Caco-2 (cell line): Measurements from ENCODE around the gene ASB3. TPM values are rescaled to one million over a fixed set of nuclear protein-coding genes. Genes with fewer than 3 reads are reported as not detected.

Experiments
- BruUV-seq: library from RNA; stranded (reverse); fragments of 400-500 nt; replicated peaks from 2 replicates; lab custom pipeline; 2021; lab: Mats Ljungman, UMichigan
- CTCF ChIA-PET: fragments of 300-600 bp; sonication (Branson Sonifier 250); formaldehyde crosslinking; loops from one replicate; lab custom pipeline; 2022; ENCODE audit warnings: antibody characterized with exemption; lab: Charles Lee
- POLR2A ChIA-PET: fragments of 300-600 bp; sonication (Branson Sonifier 250); formaldehyde crosslinking; loops from one replicate; lab custom pipeline; 2022; ENCODE audit warnings: antibody characterized with exemption; lab: Charles Lee
- DNase-seq, 2 experiments: peaks; one replicate each; pipeline versions ENCODE4 v3.0.0 to v3.0.0-alpha.2; 2020 to 2022
- H3K27me3 ChIP-seq: replicated peaks from 2 replicates; pipeline ENCODE4 v1.6.0; 2011; ENCODE audit warnings: low read length; ENCODE audit not compliant: control insufficient read depth, insufficient read depth
- H3K36me3 ChIP-seq: 2 replicates; pipeline ENCODE4 v1.5.1; 2011; ENCODE audit warnings: low read length; ENCODE audit not compliant: control insufficient read depth, insufficient read depth
- H3K4me1 ChIP-seq: fragments of 250-450 bp; sonication (Bioruptor Pico); 2 replicates; pipeline ENCODE4 v1.5.1; 2020; ENCODE audit warnings: mild to moderate bottlenecking
- H3K4me3 ChIP-seq: 2 replicates; pipeline ENCODE4 v1.5.1; 2011; ENCODE audit warnings: low read depth, mild to moderate bottlenecking, control low read depth, low read length
- H3K9me3 ChIP-seq: fragments of 250-450 bp; sonication (Bioruptor Pico); 2 replicates; pipeline ENCODE4 v1.5.1; 2020; ENCODE audit warnings: mild to moderate bottlenecking, moderate library complexity
- H3K27ac Mint-ChIP-seq: one replicate; pipeline ENCODE4 v1.8.0; 2022; ENCODE audit warnings: mixed read lengths; ENCODE audit not compliant: unreplicated experiment
- H3K27me3 Mint-ChIP-seq: one replicate; pipeline ENCODE4 v1.8.0; 2022; ENCODE audit warnings: mixed read lengths; ENCODE audit not compliant: insufficient read depth, unreplicated experiment
- H3K36me3 Mint-ChIP-seq: one replicate; pipeline ENCODE4 v1.8.0; 2022; ENCODE audit warnings: mild to moderate bottlenecking, mixed read lengths; ENCODE audit not compliant: insufficient read depth, unreplicated experiment
- H3K4me1 Mint-ChIP-seq: one replicate; pipeline ENCODE4 v1.8.0; 2022; ENCODE audit warnings: low read depth, mixed read lengths; ENCODE audit not compliant: unreplicated experiment
- H3K4me3 Mint-ChIP-seq: one replicate; pipeline ENCODE4 v1.8.0; 2022; ENCODE audit warnings: mild to moderate bottlenecking, moderate library complexity, mixed read lengths; ENCODE audit not compliant: unreplicated experiment
- H3K9me3 Mint-ChIP-seq: one replicate; pipeline ENCODE4 v1.8.0; 2022; ENCODE audit warnings: mixed read lengths; ENCODE audit not compliant: unreplicated experiment
- CTCF ChIP-seq, 2 experiments: fragments of 200-600 bp in 1 of 2; IDR thresholded peaks; 1 replicate in 1 of 2; 2 replicates in 1 of 2; pipeline versions ENCODE4 v1.5.1 to v1.8.0; 2011 to 2022; ENCODE audit warnings: antibody characterized with exemption in 1 of 2, control low read depth in 1 of 2, inconsistent platforms in 1 of 2, low read depth in 1 of 2, low read length in 1 of 2, mild to moderate bottlenecking in 1 of 2, moderate library complexity in 1 of 2; ENCODE audit not compliant: insufficient read depth in 1 of 2, severe bottlenecking in 1 of 2, unreplicated experiment in 1 of 2
- intact Hi-C: fragments of 100-400 bp; cut with micrococcal nuclease; formaldehyde crosslinking; loops from one replicate; pipeline ENCODE4 v1.10.0; 2022; ENCODE audit not compliant: unreplicated experiment
- total RNA-seq: library from RNA; stranded (reverse); gene quantifications from 2 replicates; pipeline ENCODE4 v1.2.3, GENCODE V29; 2022

Gene ASB3
- total RNA-seq, 1 experiment from 2014 or later = 12.9 TPM

- H3K4me1 ChIP-seq = no peaks in the 10 kb centered on the region
- Mint-ChIP-seq H3K27me3 (no peaks in the 10 kb centered on the region), H3K27ac (no peak overlapping the region), H3K9me3 (no peaks in the 10 kb centered on the region), H3K4me3 (no peak overlapping the region), H3K36me3 (peaks cover 4% of the 10 kb centered on the region), H3K4me1 (peaks cover 6% of the 10 kb centered on the region)
- no peak overlapping the region for H3K4me3 ChIP-seq
- ChIA-PET POLR2A (no interaction called here), CTCF (no interaction called here)
- H3K9me3 ChIP-seq = no peaks in the 10 kb centered on the region
- no peaks in the 10 kb centered on the region; the same call in 1 of the 2 replicates for H3K36me3 ChIP-seq
- no peaks in the 10 kb centered on the region for H3K27me3 ChIP-seq
- TF ChIP-seq CTCF (IDR thresholded peaks at IDR 0.05; ENCODE audit: insufficient read depth in 1 of 2, low read depth in 1 of 2, low read length in 1 of 2, severe bottlenecking in 1 of 2, unreplicated experiment in 1 of 2) = no peak
- intact Hi-C loops = no loop called here
- BruUV-seq = no TSS peak
- DNase-seq = no peak
These were observed 6.7 kb downstream of the ASB3 start for GRCh38 chr2:53780056-53780455.

- Mint-ChIP-seq H3K27me3 (no peaks in the 10 kb centered on the region), H3K4me1 (no peaks in the 10 kb centered on the region), H3K4me3 (no peak overlapping the region), H3K9me3 (no peaks in the 10 kb centered on the region), H3K27ac (no peak overlapping the region), H3K36me3 (peaks cover 10% of the 10 kb centered on the region)
- no peaks in the 10 kb centered on the region for H3K27me3 ChIP-seq
- BruUV-seq = no TSS peak
- no peak for TF ChIP-seq CTCF (IDR thresholded peaks at IDR 0.05; ENCODE audit: insufficient read depth in 1 of 2, low read depth in 1 of 2, low read length in 1 of 2, severe bottlenecking in 1 of 2, unreplicated experiment in 1 of 2)
- ChIA-PET CTCF (no interaction called here), POLR2A (no interaction called here)
- DNase-seq = no peak
- intact Hi-C loops = no loop called here
- no peaks in the 10 kb centered on the region for H3K9me3 ChIP-seq
- H3K4me3 ChIP-seq = no peak overlapping the region
- H3K36me3 ChIP-seq = no peaks in the 10 kb centered on the region; the same call in 1 of the 2 replicates
- no peaks in the 10 kb centered on the region for H3K4me1 ChIP-seq
These were observed 8.1 kb downstream of the ASB3 start for GRCh38 chr2:53778536-53779162.

GRCh38 chr2:53777134-53777533 is 9.6 kb downstream of the ASB3 start:
- Mint-ChIP-seq H3K27ac (no peak overlapping the region), H3K9me3 (no peaks in the 10 kb centered on the region), H3K27me3 (no peaks in the 10 kb centered on the region), H3K4me3 (no peak overlapping the region), H3K36me3 (peaks cover 12% of the 10 kb centered on the region), H3K4me1 (no peaks in the 10 kb centered on the region)
- no peak for TF ChIP-seq CTCF (IDR thresholded peaks at IDR 0.05; ENCODE audit: insufficient read depth in 1 of 2, low read depth in 1 of 2, low read length in 1 of 2, severe bottlenecking in 1 of 2, unreplicated experiment in 1 of 2)
- no peak overlapping the region for H3K4me3 ChIP-seq
- POLR2A ChIA-PET = no interaction called here
- BruUV-seq = no TSS peak
- no peak for DNase-seq
- no peaks in the 10 kb centered on the region for H3K27me3 ChIP-seq
- no peaks in the 10 kb centered on the region for H3K4me1 ChIP-seq
- no peaks in the 10 kb centered on the region for H3K9me3 ChIP-seq
- H3K36me3 ChIP-seq = no peaks in the 10 kb centered on the region; the same call in 1 of the 2 replicates
- CTCF ChIA-PET = no interaction called here
- intact Hi-C loops = no loop called here
